ENCODE data around the gene CREM.

DNA sequence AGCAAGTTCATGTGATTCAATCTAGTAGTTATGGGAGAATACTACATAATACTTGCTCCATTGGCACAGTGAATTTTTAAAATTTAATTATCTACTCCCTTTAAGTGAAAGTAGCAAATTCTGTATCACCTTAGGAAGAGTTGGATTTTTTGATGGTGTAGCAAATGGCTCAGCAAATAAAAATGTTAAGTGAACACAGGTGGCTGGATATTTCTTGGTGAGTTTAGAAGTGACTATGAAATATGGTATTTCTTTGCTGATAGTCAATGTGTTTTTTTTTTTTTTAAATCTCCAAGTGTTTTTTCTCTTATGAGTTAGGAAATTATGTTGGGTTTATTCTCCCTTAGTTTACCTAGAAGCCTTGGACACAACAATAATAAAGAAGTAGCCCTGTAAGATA, 67.8 kb downstream of the CREM start:
- TF ChIP-seq USF2 (IDR thresholded peaks at IDR 0.05; ENCODE audit: low read length) (no peak), SRF (IDR thresholded peaks at IDR 0.05; ENCODE audit: low read depth, low read length) (no peak), EGR1 (IDR thresholded peaks at IDR 0.05; ENCODE audit: borderline replicate concordance, low read depth, low read length) (no peak), RAD21 (IDR thresholded peaks at IDR 0.05 in 1 of 2, conservative IDR thresholded peaks at IDR 0.05 in 1 of 2; ENCODE audit: low read depth in 2 of 2, low read length in 2 of 2) (no peak), ZNF274 (IDR thresholded peaks at IDR 0.05; ENCODE audit: borderline replicate concordance, extremely low read depth, low read length) (no peak)
- TF ChIP-seq, protein P1, sequence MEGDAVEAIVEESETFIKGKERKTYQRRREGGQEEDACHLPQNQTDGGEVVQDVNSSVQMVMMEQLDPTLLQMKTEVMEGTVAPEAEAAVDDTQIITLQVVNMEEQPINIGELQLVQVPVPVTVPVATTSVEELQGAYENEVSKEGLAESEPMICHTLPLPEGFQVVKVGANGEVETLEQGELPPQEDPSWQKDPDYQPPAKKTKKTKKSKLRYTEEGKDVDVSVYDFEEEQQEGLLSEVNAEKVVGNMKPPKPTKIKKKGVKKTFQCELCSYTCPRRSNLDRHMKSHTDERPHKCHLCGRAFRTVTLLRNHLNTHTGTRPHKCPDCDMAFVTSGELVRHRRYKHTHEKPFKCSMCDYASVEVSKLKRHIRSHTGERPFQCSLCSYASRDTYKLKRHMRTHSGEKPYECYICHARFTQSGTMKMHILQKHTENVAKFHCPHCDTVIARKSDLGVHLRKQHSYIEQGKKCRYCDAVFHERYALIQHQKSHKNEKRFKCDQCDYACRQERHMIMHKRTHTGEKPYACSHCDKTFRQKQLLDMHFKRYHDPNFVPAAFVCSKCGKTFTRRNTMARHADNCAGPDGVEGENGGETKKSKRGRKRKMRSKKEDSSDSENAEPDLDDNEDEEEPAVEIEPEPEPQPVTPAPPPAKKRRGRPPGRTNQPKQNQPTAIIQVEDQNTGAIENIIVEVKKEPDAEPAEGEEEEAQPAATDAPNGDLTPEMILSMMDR (IDR thresholded peaks at IDR 0.05; ENCODE audit: control extremely low read depth in 1 of 3, insufficient read depth in 1 of 3, low read depth in 1 of 3, low read length in 3 of 3) = no peak
